HEK293T (cell line): ENCODE results near the gene NRP1.

Experiments
- BHLHE40 ChIP-seq: fragments of 450-650 bp; IDR thresholded peaks from 2 replicates; pipeline ENCODE4 v1.6.1; 2016; ENCODE audit warnings: mild to moderate bottlenecking, moderate library complexity, borderline replicate concordance
- FOXA1 ChIP-seq: fragments of 450-650 bp; IDR thresholded peaks from 2 replicates; pipeline ENCODE4 v1.6.1; 2016; ENCODE audit warnings: mild to moderate bottlenecking
- FOXK2 ChIP-seq: fragments of 450-650 bp; IDR thresholded peaks from 2 replicates; pipeline ENCODE4 v1.6.1; 2016; ENCODE audit warnings: mild to moderate bottlenecking
- SUZ12 ChIP-seq: fragments of 450-650 bp; IDR thresholded peaks from 2 replicates; pipeline ENCODE4 v1.6.1; 2016; ENCODE audit warnings: mild to moderate bottlenecking
- TF ChIP-seq, protein P1 (sequence below): fragments of 450-650 bp; IDR thresholded peaks from 2 replicates; pipeline ENCODE4 v1.6.1; 2016

DNA sequence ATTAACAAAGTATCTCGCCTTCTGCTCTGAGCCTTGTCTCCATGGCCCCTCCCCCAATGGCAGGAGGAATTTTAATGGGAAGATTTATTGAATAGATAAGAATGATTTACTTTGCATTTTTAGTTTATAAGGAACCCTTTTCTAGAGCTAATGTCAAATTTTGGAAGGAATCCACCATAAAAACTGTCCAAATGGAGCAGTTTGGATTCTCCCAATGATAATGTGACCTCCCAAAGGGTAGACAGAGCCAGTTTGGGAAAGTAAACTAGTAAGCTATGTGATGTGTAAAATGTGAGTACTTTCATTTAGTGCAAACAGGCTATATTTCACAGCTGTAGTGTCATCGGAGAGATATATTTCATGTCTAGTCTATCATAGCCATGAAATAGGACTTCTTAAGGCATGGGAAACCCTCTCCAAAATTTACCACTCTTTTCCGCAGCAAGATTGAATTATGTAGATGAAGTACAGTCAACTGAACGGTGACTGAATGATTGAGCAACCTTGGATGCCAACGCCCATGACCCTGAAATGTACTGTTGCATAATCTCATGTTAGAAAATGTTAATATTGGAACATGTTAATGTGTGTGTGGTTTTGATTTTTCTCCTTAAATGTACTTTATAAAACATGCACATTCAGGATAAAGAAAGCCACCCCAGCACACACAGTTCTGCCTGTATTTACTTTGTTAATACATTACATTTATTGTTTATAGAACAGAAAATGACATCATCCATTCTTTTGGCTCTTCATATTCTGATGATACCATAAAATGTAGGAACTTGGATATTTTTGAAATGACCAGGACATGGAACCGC, 140.6 kb downstream of the NRP1 start:
- TF ChIP-seq SUZ12 (no peak), BHLHE40 (no peak), FOXA1 (no peak), FOXK2 (no peak)
- TF ChIP-seq, protein P1, sequence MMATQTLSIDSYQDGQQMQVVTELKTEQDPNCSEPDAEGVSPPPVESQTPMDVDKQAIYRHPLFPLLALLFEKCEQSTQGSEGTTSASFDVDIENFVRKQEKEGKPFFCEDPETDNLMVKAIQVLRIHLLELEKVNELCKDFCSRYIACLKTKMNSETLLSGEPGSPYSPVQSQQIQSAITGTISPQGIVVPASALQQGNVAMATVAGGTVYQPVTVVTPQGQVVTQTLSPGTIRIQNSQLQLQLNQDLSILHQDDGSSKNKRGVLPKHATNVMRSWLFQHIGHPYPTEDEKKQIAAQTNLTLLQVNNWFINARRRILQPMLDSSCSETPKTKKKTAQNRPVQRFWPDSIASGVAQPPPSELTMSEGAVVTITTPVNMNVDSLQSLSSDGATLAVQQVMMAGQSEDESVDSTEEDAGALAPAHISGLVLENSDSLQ: no peak
